ENCODE data around the gene SLC44A2.

Gene SLC44A2

DNA sequence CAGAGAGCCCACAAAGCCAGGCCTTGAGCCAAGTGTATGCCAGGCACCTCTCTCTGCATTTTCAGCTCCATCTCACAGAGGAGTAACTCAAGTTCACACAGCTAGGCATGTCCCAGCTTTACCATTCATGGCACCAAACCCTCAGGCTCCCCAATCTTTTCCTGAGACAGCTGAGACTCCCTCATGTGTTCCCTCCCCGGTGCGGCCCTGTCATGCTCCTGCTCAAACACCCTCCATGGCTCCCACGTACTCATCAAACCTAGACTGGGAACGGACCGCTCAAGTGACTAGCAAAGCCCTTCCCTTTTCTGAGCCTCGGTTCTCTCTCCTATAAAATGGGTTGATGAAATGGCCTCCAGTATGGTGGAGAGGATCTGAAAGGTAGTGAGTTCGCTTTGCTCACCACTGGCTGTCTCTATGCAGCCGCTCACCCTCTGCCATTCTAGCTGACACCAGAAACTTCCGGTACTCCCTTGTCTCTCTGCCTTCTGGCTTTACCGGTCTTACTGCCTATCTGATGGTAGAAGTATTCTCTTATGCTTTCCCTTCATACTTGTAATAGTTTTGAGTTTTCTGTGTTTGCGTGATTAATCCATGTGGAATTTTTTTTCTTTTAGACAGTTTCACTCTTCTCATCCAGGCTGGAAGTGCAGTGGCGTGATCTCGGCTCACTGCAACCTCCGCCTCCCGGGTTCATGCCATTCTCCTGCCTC lies 7.8 kb upstream of the SLC44A2 start:
- DNase-seq: no peak

DNA sequence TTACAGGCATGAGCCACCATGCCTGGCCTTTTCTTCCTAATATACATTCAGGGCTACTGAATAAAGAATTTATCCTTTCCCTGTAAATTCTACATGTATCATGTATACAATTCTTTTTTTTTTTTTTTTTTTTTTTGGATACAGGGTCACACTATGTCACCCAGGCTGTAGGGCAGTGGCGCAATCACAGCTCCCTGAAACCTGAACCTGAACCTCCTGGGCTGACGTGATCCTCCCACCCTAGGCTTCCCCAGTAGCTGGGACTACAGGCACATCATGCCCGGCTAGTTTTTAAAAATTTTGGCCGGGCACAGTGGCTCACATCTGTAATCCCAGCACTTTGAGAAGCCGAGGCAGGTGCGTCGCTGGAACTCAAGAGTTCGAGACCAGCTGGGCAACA lies 6.5 kb upstream of the SLC44A2 start:
- DNase-seq: no peak

DNA sequence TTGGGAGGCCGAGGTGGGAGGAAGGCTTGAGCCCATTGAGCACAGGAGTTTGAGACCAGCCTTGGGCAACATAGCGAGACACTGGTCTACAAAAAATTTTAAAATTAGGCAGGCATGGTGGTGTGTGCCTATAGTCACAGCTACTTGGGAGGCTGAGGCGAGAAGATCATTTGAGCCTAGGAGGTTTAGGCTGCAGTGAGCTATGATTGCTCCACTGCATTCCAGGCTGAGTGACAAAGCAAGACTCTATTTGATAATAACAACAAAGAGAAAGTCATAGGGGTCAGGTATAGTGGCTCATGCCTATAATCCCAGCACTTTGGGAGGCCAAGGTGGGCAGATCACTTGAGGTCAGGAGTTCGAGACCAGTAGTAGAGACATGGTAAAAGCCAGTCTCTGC lies 4.6 kb upstream of the SLC44A2 start:
- DNase-seq: no peak

DNA sequence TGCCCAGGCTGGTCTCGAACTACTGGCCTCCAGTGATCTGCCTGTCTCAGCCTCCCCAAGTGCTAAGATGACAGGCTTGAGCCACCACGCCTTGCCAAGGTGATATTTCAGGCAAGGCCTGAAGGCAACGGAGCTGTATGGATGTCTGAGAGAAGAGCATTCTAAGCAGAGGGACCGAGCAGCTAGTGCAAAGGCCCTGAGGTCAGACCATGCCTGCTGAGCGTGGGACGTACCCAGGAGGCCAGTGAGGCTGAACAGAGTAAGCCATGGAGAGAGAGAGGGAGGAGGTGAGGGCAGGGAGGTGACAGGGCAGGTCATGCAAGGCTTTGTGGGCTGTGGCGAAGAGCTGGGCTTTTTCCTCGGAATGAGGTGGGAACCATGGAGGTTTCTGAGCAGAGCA lies 3.4 kb upstream of the SLC44A2 start:
- no peak for DNase-seq

DNA sequence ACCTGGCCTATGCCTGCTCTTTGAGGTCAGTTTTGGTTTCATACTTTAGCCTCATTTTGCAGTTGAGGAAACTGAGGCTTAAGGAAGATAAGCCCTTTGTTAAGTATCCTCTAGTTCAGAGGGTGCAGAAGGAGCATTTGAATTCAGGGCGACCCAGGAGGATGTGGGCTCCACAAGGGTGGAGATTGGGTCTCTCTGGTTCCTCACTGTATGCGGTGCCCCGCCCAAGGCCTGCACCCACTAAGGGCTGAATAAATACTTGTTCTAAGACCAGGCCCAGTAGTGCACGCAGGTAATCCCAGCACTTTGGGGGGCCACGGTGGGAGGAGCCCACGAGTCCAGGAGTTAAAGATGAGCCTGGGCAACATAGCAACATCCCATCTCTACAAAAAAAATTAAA lies 768 bp upstream of the SLC44A2 start:
- no peak for DNase-seq

- no peak for DNase-seq
Observed at GRCh38 chr19:10625762-10626138, 397 bp downstream of the SLC44A2 start.

DNA sequence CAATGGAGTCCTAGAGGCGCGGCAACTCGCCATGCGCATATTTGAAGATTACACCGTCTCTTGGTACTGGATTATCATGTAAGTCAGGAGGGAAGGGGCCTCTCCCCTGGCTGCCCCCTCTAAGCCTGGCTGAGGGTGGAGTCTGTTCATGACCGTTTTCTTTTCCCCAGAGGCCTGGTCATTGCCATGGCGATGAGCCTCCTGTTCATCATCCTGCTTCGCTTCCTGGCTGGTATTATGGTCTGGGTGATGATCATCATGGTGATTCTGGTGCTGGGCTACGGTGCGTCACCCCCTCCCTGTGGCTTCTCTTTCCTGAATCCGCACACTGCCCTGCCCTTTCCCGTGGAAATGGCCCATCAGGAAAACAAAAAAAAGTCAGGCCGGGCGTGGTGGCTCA lies 6.5 kb downstream of the SLC44A2 start:
- no peak for DNase-seq

- DNase-seq: no peak
Observed at GRCh38 chr19:10634430-10634829, 9.1 kb downstream of the SLC44A2 start.

DNA sequence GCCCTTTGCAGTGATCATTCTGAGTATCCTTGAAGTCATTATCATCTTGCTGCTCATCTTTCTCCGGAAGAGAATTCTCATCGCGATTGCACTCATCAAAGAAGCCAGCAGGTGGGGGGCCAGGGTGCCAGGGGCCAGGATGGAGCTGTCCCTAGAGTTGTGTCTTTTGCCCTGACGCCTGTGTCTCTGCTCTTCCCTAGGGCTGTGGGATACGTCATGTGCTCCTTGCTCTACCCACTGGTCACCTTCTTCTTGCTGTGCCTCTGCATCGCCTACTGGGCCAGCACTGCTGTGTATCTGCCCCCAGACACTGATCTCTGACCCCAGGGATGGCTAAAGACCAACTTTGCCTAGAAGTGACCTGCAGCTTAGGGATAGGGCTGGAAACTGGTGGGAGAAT lies 9.6 kb downstream of the SLC44A2 start:
- no peak for DNase-seq

DNA sequence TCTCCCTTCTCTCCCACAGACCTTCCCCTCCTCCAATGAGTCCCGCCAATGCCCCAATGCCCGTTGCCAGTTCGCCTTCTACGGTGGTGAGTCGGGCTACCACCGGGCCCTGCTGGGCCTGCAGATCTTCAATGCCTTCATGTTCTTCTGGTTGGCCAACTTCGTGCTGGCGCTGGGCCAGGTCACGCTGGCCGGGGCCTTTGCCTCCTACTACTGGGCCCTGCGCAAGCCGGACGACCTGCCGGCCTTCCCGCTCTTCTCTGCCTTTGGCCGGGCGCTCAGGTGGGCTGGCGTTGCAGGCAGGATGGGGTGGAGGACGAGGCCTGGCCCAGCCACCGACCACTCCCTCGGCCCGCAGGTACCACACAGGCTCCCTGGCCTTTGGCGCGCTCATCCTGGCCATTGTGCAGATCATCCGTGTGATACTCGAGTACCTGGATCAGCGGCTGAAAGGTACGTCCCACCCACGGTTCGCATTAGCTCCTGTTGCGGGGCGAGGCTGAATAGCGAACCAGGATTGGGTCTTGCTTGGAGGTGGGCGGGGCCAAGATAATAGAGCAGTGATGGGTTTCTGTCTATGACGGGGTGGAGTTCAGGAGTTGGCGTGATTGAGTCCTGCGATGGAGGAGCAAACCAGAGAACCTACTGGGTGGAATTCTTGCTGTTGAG lies 11.1 kb downstream of the SLC44A2 start:
- no peak for DNase-seq

DNA sequence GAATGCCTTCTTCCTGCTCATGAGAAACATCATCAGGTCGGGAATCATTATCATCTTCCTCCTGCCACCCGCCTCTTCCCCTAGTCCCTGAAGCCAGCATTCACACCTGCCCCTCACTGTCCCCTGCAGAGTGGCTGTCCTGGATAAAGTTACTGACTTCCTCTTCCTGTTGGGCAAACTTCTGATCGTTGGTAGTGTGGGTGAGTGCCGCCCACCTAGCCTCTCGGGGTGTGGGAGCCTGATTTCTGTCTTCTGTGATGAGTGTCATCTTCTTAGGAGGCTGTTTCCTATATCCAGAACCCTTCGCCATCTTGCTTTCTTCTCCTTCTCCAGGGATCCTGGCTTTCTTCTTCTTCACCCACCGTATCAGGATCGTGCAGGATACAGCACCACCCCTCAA lies 12.5 kb downstream of the SLC44A2 start:
- DNase-seq: no peak

- no peak for DNase-seq
Observed at GRCh38 chr19:10639836-10640235, 14.5 kb downstream of the SLC44A2 start.

- DNase-seq: no peak
Observed at GRCh38 chr19:10640361-10640760, 15.0 kb downstream of the SLC44A2 start.

GRCh38 chr19:10641248-10641647 lies 15.9 kb downstream of the SLC44A2 start:
- DNase-seq: no peak

DNA sequence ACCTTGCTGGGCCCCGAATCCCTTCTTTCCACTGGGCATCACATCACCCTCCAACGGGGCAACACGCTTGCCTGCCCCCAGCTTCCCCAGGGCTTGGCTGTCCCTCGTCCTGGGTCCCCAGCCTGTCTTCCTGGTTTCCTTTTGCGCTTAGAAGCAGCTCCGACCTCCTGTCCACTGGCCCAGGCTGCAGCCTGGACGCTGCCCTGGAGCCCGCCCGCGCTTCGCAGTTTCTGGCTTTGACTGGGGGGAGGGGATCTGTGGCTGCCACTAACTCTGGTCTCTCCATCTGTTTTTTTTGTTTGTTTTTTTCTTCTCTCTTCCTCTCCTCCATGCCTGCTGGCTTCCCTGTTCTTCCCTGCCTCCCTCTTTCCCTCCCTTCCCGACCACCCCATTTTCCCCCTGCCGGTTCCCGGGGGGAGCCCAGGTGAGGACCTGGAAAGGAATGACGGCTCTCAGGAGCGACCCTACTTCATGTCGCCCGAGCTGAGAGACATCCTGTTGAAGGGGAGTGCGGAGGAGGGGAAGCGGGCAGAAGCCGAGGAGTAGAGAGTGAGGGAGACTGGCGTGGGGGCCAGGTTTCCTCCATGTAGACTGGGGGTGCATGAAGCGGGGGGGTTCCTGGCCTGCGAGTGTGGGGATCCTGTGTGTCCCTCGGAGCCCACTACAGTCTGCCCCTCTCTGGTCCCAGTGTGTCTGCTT lies 17.3 kb downstream of the SLC44A2 start:
- DNase-seq: no peak

- no peak for DNase-seq
Observed at GRCh38 chr19:10643172-10643967, 18.0 kb downstream of the SLC44A2 start.

DNA sequence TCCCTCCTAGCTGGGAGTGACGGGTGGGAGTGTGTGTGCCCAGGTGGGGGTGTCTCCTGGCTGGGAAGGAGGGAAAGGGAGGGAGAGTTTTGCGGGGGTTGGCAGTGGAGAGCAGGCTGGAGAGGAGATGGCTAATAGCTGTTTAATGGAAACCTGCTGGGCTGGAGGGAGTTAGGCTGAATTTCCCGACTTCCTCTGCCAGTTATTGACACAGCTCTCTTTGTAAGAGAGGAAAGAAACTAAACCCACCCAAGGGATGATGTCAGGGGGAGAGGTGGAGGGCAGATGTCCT lies 18.6 kb downstream of the SLC44A2 start:
- no peak for DNase-seq

GRCh38 chr19:10644260-10645007 lies 19.1 kb downstream of the SLC44A2 start:
- DNase-seq: peak; percentile 81

DNA sequence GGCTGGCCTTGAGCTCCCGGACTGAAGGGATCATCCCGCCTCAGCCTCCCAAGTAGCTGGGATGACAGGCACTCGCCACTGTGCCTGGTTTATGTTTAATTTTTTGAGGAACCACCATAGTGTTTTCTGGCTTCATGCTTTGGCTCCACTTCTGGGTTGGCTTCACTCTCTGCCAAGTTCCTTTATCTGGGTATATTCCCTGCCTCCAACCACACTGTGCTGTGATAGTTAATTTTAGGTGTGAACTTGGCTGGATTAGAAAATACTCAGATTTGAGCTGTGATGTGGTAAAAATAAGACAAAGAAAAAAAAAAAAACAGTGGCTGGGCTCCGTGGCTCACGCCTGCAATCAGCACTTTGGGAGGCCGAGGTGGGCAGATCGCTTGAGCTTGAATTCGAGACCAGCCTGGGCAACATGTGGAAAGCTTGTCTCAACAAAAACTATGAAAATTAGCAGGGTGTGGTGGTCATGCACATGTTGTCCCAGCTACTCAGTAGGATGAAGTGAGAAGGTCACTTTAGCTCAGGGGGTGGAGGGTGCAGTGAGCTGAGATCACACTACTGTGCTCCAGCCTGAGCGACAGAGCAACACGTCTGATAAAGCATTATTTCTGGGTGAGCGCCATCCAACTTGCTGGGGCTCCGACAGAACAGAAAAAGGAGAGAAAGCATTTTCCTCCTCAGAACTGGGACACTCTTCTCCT lies 21.3 kb downstream of the SLC44A2 start:
- DNase-seq: no peak

DNA sequence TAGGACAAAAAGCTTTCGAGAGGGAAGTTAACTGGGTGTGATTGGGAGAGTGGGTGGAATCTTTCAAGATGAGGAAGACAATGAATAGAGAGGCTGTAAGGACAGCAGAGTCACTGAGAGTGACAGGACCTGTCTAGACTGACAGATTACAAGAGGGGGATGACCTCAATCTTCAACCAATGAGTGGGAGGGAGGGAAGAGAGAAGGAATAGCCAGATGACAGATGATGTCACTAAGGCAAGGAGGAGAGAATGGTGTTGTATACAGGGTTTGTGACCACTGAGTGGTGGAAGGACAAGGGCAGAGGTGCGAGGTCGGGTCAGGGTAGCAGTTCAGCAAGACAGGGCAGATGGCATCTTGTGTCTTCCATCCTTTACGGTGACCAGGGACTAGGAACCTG lies 23.0 kb downstream of the SLC44A2 start:
- no peak for DNase-seq

DNA sequence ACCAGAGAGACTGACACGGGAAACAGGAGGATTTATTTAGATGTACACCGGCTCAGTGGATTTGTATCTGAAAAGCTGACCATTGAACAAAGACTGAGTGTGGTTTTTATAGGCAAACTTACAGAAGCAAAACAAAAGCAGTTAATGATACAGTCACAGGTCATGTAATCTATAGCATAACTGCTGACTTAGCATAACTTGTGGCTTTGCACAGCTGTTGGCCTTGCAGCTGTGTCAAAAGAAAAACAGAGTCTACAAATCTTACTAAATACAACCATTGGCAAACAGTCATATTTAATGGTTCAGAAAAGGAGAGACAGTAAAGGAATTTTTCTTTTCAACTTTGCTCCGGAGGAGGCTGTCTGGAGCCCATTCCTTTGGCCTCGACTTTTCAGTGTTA lies 26.5 kb downstream of the SLC44A2 start:
- DNase-seq: no peak

GRCh38 chr19:10653482-10653731 lies 28.1 kb downstream of the SLC44A2 start:
- no peak for DNase-seq
